Fibroblast of lung (primary cell): ENCODE results near the gene CRIP1. TPM values are rescaled to one million over a fixed set of nuclear protein-coding genes. Genes with fewer than 3 reads are reported as not detected.

Experiments used
- DNase-seq, 2 donors: peaks; one replicate each; pipeline versions ENCODE4 v3.0.0 to v3.0.0-alpha.2; 2010; ENCODE audit warnings: low read depth in 2 of 2
- H2AFZ ChIP-seq: 2 replicates; pipeline ENCODE4 v1.5.1; 2012; ENCODE audit warnings: low read length, control low read depth, inconsistent platforms
- H3K27ac ChIP-seq: 2 replicates; pipeline ENCODE4 v1.5.1; 2011; ENCODE audit warnings: low read length, control low read depth; ENCODE audit not compliant: insufficient read depth
- H3K27me3 ChIP-seq: 2 replicates; pipeline ENCODE4 v1.5.1; 2011; ENCODE audit warnings: mild to moderate bottlenecking, low read length; ENCODE audit not compliant: control insufficient read depth, insufficient read depth
- H3K36me3 ChIP-seq: 2 replicates; pipeline ENCODE4 v1.5.1; 2011; ENCODE audit warnings: low read length; ENCODE audit not compliant: control insufficient read depth, insufficient read depth
- H3K4me1 ChIP-seq: 2 replicates; pipeline ENCODE4 v1.5.1; 2011; ENCODE audit warnings: low read length; ENCODE audit not compliant: control insufficient read depth, insufficient read depth; ENCODE audit errors: extremely low read depth
- H3K4me2 ChIP-seq: 2 replicates; pipeline ENCODE4 v1.5.1; 2011; ENCODE audit warnings: low read length, control low read depth; ENCODE audit not compliant: insufficient read depth; ENCODE audit errors: extremely low read depth
- H3K4me3 ChIP-seq, 4 experiments: fragments of 200-600 bp in 1 of 4; sonication (generic) in 1 of 4; replicated peaks in 1 of 4; 2 replicates each; pipeline ENCODE4 v1.5.1; 2011 to 2016; ENCODE audit warnings: low read length in 4 of 4, low read depth in 3 of 4, mild to moderate bottlenecking in 3 of 4, control low read depth in 2 of 4, inconsistent platforms in 1 of 4, mixed read lengths in 1 of 4; ENCODE audit not compliant: insufficient read depth in 1 of 4; ENCODE audit errors: control extremely low read depth in 1 of 4
- H3K79me2 ChIP-seq: 2 replicates; pipeline ENCODE4 v1.5.1; 2012; ENCODE audit warnings: mild to moderate bottlenecking, low read length, inconsistent platforms; ENCODE audit not compliant: control insufficient read depth, insufficient read depth
- H3K9ac ChIP-seq: 2 replicates; pipeline ENCODE4 v1.5.1; 2011; ENCODE audit warnings: mild to moderate bottlenecking, low read length, control low read depth; ENCODE audit not compliant: insufficient read depth
- H3K9me3 ChIP-seq: 2 replicates; pipeline ENCODE4 v1.5.1; 2012; ENCODE audit warnings: low read depth, low read length; ENCODE audit not compliant: control insufficient read depth, insufficient read depth
- H4K20me1 ChIP-seq: 2 replicates; pipeline ENCODE4 v1.5.1; 2011; ENCODE audit warnings: low read length; ENCODE audit not compliant: control insufficient read depth, insufficient read depth; ENCODE audit errors: extremely low read depth
- CTCF ChIP-seq, 2 donors: IDR thresholded peaks in 1 of 2; conservative IDR thresholded peaks in 1 of 2; 1 replicate in 1 of 2; 2 replicates in 1 of 2; pipeline ENCODE4 v1.5.1; 2011 to 2012; ENCODE audit warnings: low read length in 2 of 2, control low read depth in 1 of 2, inconsistent platforms in 1 of 2, low read depth in 1 of 2, mild to moderate bottlenecking in 1 of 2
- EZH2 ChIP-seq: IDR thresholded peaks from 2 replicates; pipeline ENCODE4 v1.5.1; 2012; ENCODE audit warnings: low read length, control low read depth, mild to moderate bottlenecking; ENCODE audit errors: missing control alignments
- polyA plus RNA-seq, 2 donors: library from polyadenylated mRNA; depleted of rRNA in 1 of 2; stranded (reverse) in 1 of 2; unstranded in 1 of 2; fragments of >200 nt; gene quantifications; 2 replicates each; pipeline ENCODE4 v1.2.1, GENCODE V29; 2011 to 2012; ENCODE audit warnings: missing spikeins in 1 of 2
- total RNA-seq: library from RNA; depleted of rRNA; stranded (reverse); fragments of >200 nt; gene quantifications from 2 replicates; pipeline ENCODE4 v1.2.1, GENCODE V29; 2014

Gene CRIP1
- total and polyA plus RNA-seq, 2 donors (not counting 1 experiment from before 2014, with no cell fraction given), result 2.5 to 3.0 TPM

DNA sequence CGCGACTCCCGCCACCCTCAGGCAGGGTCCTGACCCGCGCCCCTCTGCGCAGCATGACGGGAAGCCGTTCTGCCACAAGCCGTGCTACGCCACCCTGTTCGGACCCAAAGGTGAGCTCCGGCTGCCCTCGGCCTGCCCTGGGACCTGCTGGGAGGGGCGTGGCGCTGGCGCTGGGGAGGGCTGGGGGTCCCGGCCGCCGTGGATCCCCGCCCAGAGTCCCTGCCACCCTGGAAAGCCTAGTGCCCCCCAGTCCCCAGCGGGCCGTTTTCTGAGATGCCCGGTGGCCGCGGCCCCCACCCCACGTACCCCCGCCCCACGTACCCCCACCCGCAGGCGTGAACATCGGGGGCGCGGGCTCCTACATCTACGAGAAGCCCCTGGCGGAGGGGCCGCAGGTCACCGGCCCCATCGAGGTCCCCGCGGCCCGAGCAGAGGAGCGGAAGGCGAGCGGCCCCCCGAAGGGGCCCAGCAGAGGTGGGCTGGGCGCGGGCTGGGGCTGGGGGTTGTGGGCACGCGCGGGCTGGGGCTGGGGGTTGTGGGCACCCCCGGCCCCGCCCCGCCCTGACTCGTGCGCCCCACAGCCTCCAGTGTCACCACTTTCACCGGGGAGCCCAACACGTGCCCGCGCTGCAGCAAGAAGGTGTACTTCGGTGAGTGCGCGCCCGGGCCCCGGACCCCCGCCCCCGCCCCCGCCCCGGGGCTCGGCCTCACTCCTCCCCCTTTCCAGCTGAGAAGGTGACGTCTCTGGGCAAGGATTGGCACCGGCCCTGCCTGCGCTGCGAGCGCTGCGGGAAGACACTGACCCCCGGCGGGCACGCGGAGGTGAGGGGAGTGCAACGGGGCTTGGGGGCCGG lies 8.1 kb upstream of the CRIP1 start:
- H3K4me2 ChIP-seq, result no peak overlapping the region
- no peak overlapping the region for H2AFZ ChIP-seq
- no peak overlapping the region for H3K9ac ChIP-seq
- no peaks in the 10 kb centered on the region for H4K20me1 ChIP-seq
- TF ChIP-seq EZH2, result no peak
- TF ChIP-seq CTCF (conservative IDR thresholded peaks at IDR 0.05 in 1 of 2, IDR thresholded peaks at IDR 0.05 in 1 of 2; ENCODE audit: low read depth in 1 of 2, low read length in 2 of 2), result no peak
- H3K79me2 ChIP-seq, result peaks cover 5% of the 10 kb centered on the region
- no peak overlapping the region for H3K27ac ChIP-seq
- no peaks in the 10 kb centered on the region for H3K9me3 ChIP-seq
- no peaks in the 10 kb centered on the region for H3K27me3 ChIP-seq
- peaks cover 30% of the 10 kb centered on the region for H3K4me1 ChIP-seq
- no peak overlapping the region for H3K4me3 ChIP-seq
- DNase-seq, result no peak
- H3K36me3 ChIP-seq, result peaks cover 6% of the 10 kb centered on the region

- TF ChIP-seq EZH2, result no peak
- no peak for TF ChIP-seq CTCF (conservative IDR thresholded peaks at IDR 0.05 in 1 of 2, IDR thresholded peaks at IDR 0.05 in 1 of 2; ENCODE audit: low read depth in 1 of 2, low read length in 2 of 2)
- Histone ChIP-seq H3K4me3 (no peak overlapping the region), H3K27me3 (no peaks in the 10 kb centered on the region), H4K20me1 (no peaks in the 10 kb centered on the region), H3K4me2 (no peak overlapping the region), H3K4me1 (peaks cover 27% of the 10 kb centered on the region), H3K79me2 (peaks cover 5% of the 10 kb centered on the region), H2AFZ (no peak overlapping the region), H3K36me3 (peaks cover 6% of the 10 kb centered on the region), H3K9me3 (no peaks in the 10 kb centered on the region), H3K27ac (no peak overlapping the region), H3K9ac (no peak overlapping the region)
- DNase-seq, result no peak
Measured at GRCh38 chr14:105479431-105480158, 7.1 kb upstream of the CRIP1 start.

DNA sequence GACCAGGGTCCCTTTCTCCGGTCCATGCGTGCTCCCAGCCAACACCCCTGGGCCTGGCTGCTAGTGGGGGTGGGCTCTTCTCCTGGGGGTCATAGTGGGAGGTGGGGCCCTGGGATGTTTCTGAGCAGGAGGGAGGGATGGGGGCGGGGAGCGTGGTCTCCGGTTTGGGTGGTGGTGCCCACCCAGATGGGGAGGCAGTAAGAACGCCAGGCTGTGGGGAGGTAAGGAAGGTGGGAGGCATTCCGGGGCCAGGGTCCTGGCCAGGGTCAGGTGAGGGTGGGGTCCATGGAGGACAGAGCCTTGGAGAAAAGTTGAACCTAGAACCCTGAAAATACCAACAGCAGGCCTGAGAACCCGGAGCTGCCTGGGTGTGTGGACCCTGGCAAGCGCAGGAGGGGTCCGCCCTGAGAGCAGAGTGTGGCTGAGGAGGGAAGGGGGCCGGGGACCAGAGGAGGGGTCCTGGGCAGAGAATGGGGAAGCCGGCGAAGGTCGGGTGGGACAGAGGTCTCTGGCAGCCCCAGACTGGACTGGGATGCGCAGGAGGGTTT lies 6.4 kb upstream of the CRIP1 start:
- H3K4me2 ChIP-seq, result no peak overlapping the region
- peaks cover 6% of the 10 kb centered on the region for H3K36me3 ChIP-seq
- peak overlapping the region; percentile 99 for H3K27ac ChIP-seq
- DNase-seq, result no peak
- no peaks in the 10 kb centered on the region for H3K27me3 ChIP-seq
- H2AFZ ChIP-seq, result no peak overlapping the region
- H4K20me1 ChIP-seq, result no peaks in the 10 kb centered on the region
- no peaks in the 10 kb centered on the region for H3K9me3 ChIP-seq
- H3K4me1 ChIP-seq, result peaks cover 27% of the 10 kb centered on the region
- H3K9ac ChIP-seq, result no peak overlapping the region
- no peak for TF ChIP-seq EZH2
- TF ChIP-seq CTCF (conservative IDR thresholded peaks at IDR 0.05 in 1 of 2, IDR thresholded peaks at IDR 0.05 in 1 of 2; ENCODE audit: low read depth in 1 of 2, low read length in 2 of 2), result no peak
- H3K79me2 ChIP-seq, result peaks cover 5% of the 10 kb centered on the region
- no peak overlapping the region for H3K4me3 ChIP-seq
